Vagina (tissue), 2 donors: Measurements from ENCODE around the gene ZNF566. TPM values are rescaled to one million over a fixed set of nuclear protein-coding genes. Genes with fewer than 3 reads are reported as not detected.

Experiments used
- DNase-seq, 2 donors: peaks; one replicate each; pipeline ENCODE4 v3.0.0-alpha.2; 2017; ENCODE audit errors: extremely low spot score in 2 of 2
- H3K27ac ChIP-seq: fragments of 200-600 bp; sonication (generic); one replicate; pipeline ENCODE4 v1.5.1; 2019
- H3K27me3 ChIP-seq: fragments of 200-600 bp; sonication (generic); one replicate; pipeline ENCODE4 v1.5.1; 2019
- H3K36me3 ChIP-seq, 2 donors: fragments of 200-600 bp; sonication (generic); one replicate each; pipeline ENCODE4 v1.5.1; 2017 to 2019
- H3K4me1 ChIP-seq: fragments of 200-600 bp; sonication (generic); one replicate; pipeline ENCODE4 v1.5.1; 2019
- H3K4me3 ChIP-seq, 2 donors: fragments of 200-600 bp; sonication (generic); 1 replicate in 1 of 2; 2 replicates in 1 of 2; pipeline ENCODE4 v1.5.1; 2016 to 2019
- H3K9me3 ChIP-seq: fragments of 200-600 bp; sonication (generic); one replicate; pipeline ENCODE4 v1.5.1; 2019
- POLR2A ChIP-seq, 2 donors: fragments of 450-650 bp; IDR thresholded peaks; one replicate each; pipeline ENCODE4 v1.6.1; 2017; ENCODE audit warnings: antibody characterized with exemption in 2 of 2, mild to moderate bottlenecking in 2 of 2, moderate library complexity in 2 of 2
- POLR2AphosphoS5 ChIP-seq, 2 donors: sonication (generic); formaldehyde crosslinking; IDR thresholded peaks; one replicate each; pipeline ENCODE4 v1.9.0; 2017; ENCODE audit warnings: antibody characterized with exemption in 2 of 2, mild to moderate bottlenecking in 2 of 2, low read depth in 1 of 2; ENCODE audit not compliant: insufficient read depth in 1 of 2
- intact Hi-C: fragments of 100-400 bp; cut with DNase I; formaldehyde crosslinking; loops from one replicate; pipeline ENCODE4 v1.15.1; 2023
- total RNA-seq: library from RNA; depleted of rRNA; stranded (reverse); fragments of >200 nt; gene quantifications from one replicate; pipeline ENCODE4 v1.2.3, GENCODE V29; 2016
- TF ChIP-seq, protein P1 (sequence below), 3 experiments: fragments of 450-650 bp in 2 of 3; fragments of 200-600 bp in 1 of 3; sonication (generic) in 1 of 3; IDR thresholded peaks; one replicate each; pipeline ENCODE4 v1.5.1; 2017 to 2019; ENCODE audit warnings: antibody characterized with exemption in 3 of 3, mild to moderate bottlenecking in 2 of 3, moderate library complexity in 2 of 3

The ZNF566 gene
- total RNA-seq, 1 donor from 2014 or later: 11.3 TPM

DNA sequence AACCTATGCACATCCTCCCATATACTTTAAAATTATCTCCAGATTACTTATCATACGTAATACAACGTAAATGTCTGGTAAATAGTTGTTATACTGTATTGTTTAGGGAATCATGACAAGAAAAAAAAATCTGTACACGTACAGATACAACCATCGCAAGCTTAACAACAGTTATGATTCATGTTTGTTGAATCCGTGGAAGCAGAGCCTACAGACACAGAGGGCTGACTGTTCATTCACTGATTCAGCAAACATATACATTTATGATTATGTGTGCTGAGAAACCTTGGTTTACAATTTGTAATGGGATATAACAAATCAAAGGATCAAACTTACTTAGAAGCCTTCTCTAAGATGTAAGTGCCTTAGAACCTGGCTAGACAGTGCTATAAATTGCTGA is 37.2 kb upstream of the ZNF566 start:
- TF ChIP-seq POLR2AphosphoS5 (IDR thresholded peaks at IDR 0.05; ENCODE audit: insufficient read depth in 1 of 2, low read depth in 1 of 2) (no peak), POLR2A (IDR thresholded peaks at IDR 0.05) (no peak)
- TF ChIP-seq, protein P1, sequence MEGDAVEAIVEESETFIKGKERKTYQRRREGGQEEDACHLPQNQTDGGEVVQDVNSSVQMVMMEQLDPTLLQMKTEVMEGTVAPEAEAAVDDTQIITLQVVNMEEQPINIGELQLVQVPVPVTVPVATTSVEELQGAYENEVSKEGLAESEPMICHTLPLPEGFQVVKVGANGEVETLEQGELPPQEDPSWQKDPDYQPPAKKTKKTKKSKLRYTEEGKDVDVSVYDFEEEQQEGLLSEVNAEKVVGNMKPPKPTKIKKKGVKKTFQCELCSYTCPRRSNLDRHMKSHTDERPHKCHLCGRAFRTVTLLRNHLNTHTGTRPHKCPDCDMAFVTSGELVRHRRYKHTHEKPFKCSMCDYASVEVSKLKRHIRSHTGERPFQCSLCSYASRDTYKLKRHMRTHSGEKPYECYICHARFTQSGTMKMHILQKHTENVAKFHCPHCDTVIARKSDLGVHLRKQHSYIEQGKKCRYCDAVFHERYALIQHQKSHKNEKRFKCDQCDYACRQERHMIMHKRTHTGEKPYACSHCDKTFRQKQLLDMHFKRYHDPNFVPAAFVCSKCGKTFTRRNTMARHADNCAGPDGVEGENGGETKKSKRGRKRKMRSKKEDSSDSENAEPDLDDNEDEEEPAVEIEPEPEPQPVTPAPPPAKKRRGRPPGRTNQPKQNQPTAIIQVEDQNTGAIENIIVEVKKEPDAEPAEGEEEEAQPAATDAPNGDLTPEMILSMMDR (IDR thresholded peaks at IDR 0.05): no peak
- Histone ChIP-seq H3K9me3 (peaks cover 17% of the 10 kb centered on the region), H3K36me3 (peaks cover 0 to 47% of the 10 kb centered on the region in 2 donors), H3K4me3 (no peak overlapping the region), H3K27me3 (no peaks in the 10 kb centered on the region), H3K27ac (no peak overlapping the region), H3K4me1 (peaks cover 18% of the 10 kb centered on the region)
- DNase-seq: no peak
- intact Hi-C loops: no loop called here

DNA sequence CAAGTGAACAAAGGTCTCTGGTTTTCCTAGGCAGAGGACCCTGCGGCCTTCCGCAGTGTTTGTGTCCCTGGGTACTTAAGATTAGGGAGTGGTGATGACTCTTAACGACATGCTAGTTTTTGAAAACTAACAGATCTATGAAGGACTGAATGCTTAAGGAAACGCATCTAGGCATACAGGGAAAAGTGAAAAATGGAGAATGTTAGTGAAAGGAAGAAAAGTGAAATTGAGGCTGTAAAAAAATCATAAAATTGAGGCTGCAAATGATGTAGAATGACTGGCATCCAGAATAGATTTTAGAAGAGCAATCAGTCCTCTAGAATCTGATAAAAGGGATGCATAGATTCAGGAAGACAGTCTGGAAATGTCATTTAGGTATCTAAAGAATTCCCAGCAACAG is 35.3 kb upstream of the ZNF566 start:
- no peak for DNase-seq
- no peak overlapping the region for H3K27ac ChIP-seq
- TF ChIP-seq POLR2A (IDR thresholded peaks at IDR 0.05) (no peak), POLR2AphosphoS5 (IDR thresholded peaks at IDR 0.05; ENCODE audit: insufficient read depth in 1 of 2, low read depth in 1 of 2) (no peak)
- TF ChIP-seq, protein P1 (IDR thresholded peaks at IDR 0.05): no peak
- peaks cover 3 to 65% of the 10 kb centered on the region in 2 donors for H3K36me3 ChIP-seq
- H3K27me3 ChIP-seq: no peaks in the 10 kb centered on the region
- H3K9me3 ChIP-seq: peaks cover 37% of the 10 kb centered on the region
- H3K4me1 ChIP-seq: peaks cover 18% of the 10 kb centered on the region
- intact Hi-C loops: no loop called here
- no peak overlapping the region for H3K4me3 ChIP-seq

DNA sequence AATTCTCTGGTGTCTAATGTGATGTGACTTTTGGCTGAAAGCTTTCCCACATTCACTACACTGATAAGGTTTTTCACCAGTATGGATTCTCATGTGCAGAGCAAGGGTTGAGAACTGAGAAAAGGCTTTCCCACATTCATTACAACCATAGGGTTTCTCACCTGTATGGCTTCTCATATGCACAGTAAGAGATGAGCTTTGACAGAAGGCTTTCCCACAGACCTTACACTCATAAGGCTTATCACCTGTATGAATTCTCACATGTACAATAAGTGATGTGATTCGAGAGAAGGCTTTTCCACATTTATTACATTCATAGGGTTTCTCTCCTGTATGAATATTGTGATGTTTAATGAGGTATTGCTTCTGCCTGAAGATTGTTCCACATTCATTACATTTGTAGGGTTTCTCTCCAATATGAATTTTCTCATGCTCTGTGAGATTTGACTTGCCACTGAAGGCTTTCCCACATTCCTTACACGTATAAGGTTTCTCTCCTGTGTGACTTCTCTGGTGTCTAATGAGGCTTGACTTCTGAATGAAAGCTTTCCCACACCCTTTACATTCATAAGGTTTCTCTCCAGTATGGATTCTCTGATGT is 24.8 kb upstream of the ZNF566 start:
- DNase-seq: no peak
- Histone ChIP-seq H3K27me3 (no peaks in the 10 kb centered on the region), H3K4me3 (no peak overlapping the region), H3K9me3 (peaks cover 89% of the 10 kb centered on the region), H3K27ac (no peak overlapping the region), H3K36me3 (peaks cover 10 to 76% of the 10 kb centered on the region in 2 donors), H3K4me1 (no peaks in the 10 kb centered on the region)
- TF ChIP-seq, protein P1 (IDR thresholded peaks at IDR 0.05): no peak
- TF ChIP-seq POLR2AphosphoS5 (IDR thresholded peaks at IDR 0.05; ENCODE audit: insufficient read depth in 1 of 2, low read depth in 1 of 2) (no peak), POLR2A (IDR thresholded peaks at IDR 0.05) (no peak)
- intact Hi-C loops: no loop called here

DNA sequence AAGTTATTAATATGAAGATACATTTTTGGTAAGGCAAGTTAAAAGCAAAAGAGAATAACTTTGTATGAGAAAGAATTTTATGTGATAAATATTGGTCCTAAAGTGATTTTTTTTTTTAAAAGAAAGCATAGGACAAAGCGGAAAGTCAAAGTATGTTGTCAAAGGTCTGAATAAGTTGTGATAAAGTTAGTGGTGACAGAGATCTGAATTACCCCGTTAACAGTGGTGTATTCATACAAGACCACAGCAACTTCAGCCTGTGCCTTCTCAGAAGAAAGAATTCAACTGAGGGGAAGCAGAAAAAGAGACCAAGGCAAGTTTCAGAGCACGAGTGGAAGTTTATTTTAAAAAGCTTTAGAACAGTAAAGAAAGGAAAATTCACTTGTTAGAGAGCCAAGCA is 19.0 kb upstream of the ZNF566 start:
- Histone ChIP-seq H3K36me3 (peaks cover 0 to 18% of the 10 kb centered on the region in 2 donors), H3K27me3 (no peaks in the 10 kb centered on the region), H3K4me3 (no peak overlapping the region), H3K4me1 (no peaks in the 10 kb centered on the region), H3K27ac (no peak overlapping the region), H3K9me3 (peaks cover 69% of the 10 kb centered on the region)
- no peak for DNase-seq
- intact Hi-C loops: no loop called here
- TF ChIP-seq, protein P1 (IDR thresholded peaks at IDR 0.05): no peak
- TF ChIP-seq POLR2AphosphoS5 (IDR thresholded peaks at IDR 0.05; ENCODE audit: insufficient read depth in 1 of 2, low read depth in 1 of 2) (no peak), POLR2A (IDR thresholded peaks at IDR 0.05) (no peak)

DNA sequence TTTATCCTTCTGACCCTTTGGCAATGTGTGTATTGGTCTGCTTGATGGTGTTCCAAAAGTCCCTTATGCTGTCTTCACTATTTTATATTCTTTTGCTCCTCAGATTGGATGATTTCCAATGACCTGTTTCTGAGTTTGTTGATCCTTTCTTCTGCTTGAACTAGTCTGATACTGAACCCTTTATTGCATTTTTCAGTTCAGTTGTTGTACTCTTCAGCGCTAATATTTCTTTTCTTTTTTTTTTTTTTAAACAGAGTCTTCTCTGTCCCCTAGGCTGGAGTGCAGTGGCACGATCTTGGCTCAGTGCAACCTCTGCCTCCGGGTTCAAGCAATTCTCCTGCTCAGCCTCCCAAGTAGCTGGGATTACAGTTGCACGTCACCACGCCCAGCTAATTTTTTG is 12.6 kb upstream of the ZNF566 start:
- Histone ChIP-seq H3K27me3 (no peaks in the 10 kb centered on the region), H3K9me3 (peaks cover 33% of the 10 kb centered on the region), H3K4me3 (no peak overlapping the region), H3K27ac (no peak overlapping the region), H3K4me1 (no peaks in the 10 kb centered on the region), H3K36me3 (no peaks in the 10 kb centered on the region)
- TF ChIP-seq, protein P1 (IDR thresholded peaks at IDR 0.05): no peak
- TF ChIP-seq POLR2AphosphoS5 (IDR thresholded peaks at IDR 0.05; ENCODE audit: insufficient read depth in 1 of 2, low read depth in 1 of 2): no peak
- intact Hi-C loops: no loop called here
- no peak for DNase-seq
